SK-N-MC (cell line): ENCODE measurements around the gene CDH4.

ENCODE experiments used
- EZH2 ChIP-seq: fragments of 200-600 bp; sonication (generic); IDR thresholded peaks from one replicate; pipeline ENCODE4 v1.6.1; 2017; ENCODE audit warnings: antibody characterized with exemption
- FOXP2 ChIP-seq: optimal IDR thresholded peaks from 2 replicates; pipeline ENCODE3; 2011; ENCODE audit warnings: mild to moderate bottlenecking, moderate library complexity; ENCODE audit not compliant: insufficient read depth; ENCODE audit errors: extremely low read length, control extremely low read depth
- POLR2AphosphoS5 ChIP-seq: IDR thresholded peaks from 2 replicates; pipeline ENCODE4 v1.6.1; 2012; ENCODE audit warnings: mild to moderate bottlenecking, low read depth, low read length, borderline replicate concordance

GRCh38 chr20:61746781-61747180 lies 494.7 kb downstream of the CDH4 start:
- TF ChIP-seq POLR2AphosphoS5 = no peak
- no peak for TF ChIP-seq FOXP2
- no peak for TF ChIP-seq EZH2
